ENCODE data around the gene CD300E.

The CD300E gene

DNA sequence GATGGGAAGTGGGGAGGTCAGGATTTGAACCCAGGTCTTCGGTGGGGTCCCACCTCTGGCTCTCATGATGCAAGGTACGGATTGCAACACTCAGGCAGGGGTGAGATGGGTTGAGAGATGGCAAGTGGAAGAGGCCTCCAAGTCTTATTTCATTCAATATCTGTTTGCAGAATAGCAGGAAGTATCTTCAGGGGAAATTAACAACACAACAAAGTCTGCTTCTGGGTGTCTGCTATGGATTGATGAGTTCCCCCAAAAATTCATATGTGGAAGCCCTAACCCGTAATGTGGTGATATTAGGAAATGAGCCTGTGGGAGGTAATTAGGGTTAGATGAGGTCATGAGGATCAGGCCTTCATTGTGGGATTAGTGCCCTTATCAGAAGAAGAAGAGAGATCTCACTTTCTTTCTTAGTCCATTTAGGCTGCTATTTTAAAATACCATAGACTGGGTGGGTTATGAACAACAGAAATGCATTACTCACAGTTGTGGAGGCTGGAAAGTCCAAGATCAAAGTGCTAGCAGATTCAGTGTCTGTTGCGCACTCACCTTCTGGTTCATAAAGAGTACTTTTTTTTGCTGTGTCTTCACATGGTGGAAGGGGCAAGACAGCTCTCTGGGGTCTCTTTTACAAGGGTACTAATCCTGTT lies 51.8 kb downstream of the CD300E start:
- no peaks in the 10 kb centered on the region for H3K27me3 ChIP-seq (ENCODE audit: control insufficient read depth, insufficient read depth, low read length)
- no peak overlapping the region for H3K4me3 ChIP-seq (ENCODE audit: low read length)
- no peaks in the 10 kb centered on the region for H3K36me3 ChIP-seq (ENCODE audit: control insufficient read depth, insufficient read depth, low read length)
- no peaks in the 10 kb centered on the region for H3K4me1 ChIP-seq (ENCODE audit: control insufficient read depth, insufficient read depth, low read length)
- H3K9ac ChIP-seq (ENCODE audit: low read length): no peak overlapping the region
- no peaks in the 10 kb centered on the region for H3K9me3 ChIP-seq (ENCODE audit: control insufficient read depth, low read length)

DNA sequence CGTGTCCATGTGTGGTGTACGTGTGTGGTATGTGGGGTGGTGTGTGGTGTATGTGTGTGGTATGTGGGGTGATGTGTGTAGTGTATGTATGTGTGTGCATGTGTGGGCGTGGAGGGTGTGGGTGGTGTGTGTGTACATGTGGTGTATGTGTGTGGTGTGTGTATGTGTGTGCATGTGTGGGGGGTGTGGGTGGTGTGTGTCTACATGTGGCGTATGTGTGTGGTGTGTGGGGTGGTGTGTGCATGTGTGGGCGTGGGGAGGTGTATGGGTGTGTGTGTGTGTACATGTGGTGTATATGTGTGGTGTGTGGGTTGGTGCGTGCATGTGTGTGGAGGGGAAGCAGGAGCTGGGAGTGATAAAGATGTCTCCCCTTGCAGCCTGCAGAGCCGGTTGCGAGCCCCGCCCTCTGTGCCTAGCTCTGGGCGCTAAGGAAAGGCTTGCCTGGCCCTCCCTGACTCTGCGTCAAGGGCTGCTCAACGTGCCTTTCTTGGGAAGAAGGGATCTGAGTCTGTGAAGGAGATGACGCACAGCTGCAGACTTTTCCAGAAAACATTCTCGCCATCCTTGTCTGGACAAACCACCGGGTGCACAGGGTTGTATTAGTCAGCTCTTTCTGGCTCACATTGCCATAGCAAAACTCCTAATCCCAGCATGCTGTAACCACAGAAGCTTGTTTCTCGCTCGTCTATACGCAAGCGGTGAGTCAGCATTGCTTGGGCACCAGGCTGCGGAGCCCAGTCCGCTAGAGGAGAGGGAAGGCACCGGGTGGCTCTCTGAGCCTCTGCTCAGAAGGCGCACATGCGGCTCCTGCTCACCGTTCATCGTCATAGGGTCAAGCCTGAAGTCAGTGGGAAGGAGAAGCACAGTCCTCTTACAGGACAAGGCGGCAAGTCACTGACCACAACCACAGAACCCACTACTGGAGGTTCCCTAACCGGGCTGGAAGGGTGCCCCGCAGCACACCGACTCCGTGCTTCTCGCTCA lies 54.2 kb downstream of the CD300E start:
- no peaks in the 10 kb centered on the region for H3K4me1 ChIP-seq (ENCODE audit: control insufficient read depth, insufficient read depth, low read length)
- no peak overlapping the region for H3K4me3 ChIP-seq (ENCODE audit: low read length)
- no peaks in the 10 kb centered on the region for H3K9me3 ChIP-seq (ENCODE audit: control insufficient read depth, low read length)
- no peaks in the 10 kb centered on the region for H3K27me3 ChIP-seq (ENCODE audit: control insufficient read depth, insufficient read depth, low read length)
- H3K9ac ChIP-seq (ENCODE audit: low read length): no peak overlapping the region
- H3K36me3 ChIP-seq (ENCODE audit: control insufficient read depth, insufficient read depth, low read length): no peaks in the 10 kb centered on the region

GRCh38 chr17:74568106-74568873 lies 55.2 kb downstream of the CD300E start:
- Histone ChIP-seq H3K36me3 (ENCODE audit: control insufficient read depth, insufficient read depth, low read length) (no peaks in the 10 kb centered on the region), H3K4me3 (ENCODE audit: low read length) (no peak overlapping the region)

GRCh38 chr17:74567397-74567796 lies 56.1 kb downstream of the CD300E start, which contains the start of gene CD300H:
Gene CD300H (minus strand): TSS chr17:74567509.
- H3K9me3 ChIP-seq (ENCODE audit: control insufficient read depth, low read length): no peaks in the 10 kb centered on the region

More at GRCh38 chr17:74568106-74568873, 55.2 kb downstream of the CD300E start:
- no peak overlapping the region for H3K9ac ChIP-seq (ENCODE audit: low read length)
- H3K9me3 ChIP-seq (ENCODE audit: control insufficient read depth, low read length): no peaks in the 10 kb centered on the region
- no peaks in the 10 kb centered on the region for H3K27me3 ChIP-seq (ENCODE audit: control insufficient read depth, insufficient read depth, low read length)
- no peaks in the 10 kb centered on the region for H3K4me1 ChIP-seq (ENCODE audit: control insufficient read depth, insufficient read depth, low read length)

DNA sequence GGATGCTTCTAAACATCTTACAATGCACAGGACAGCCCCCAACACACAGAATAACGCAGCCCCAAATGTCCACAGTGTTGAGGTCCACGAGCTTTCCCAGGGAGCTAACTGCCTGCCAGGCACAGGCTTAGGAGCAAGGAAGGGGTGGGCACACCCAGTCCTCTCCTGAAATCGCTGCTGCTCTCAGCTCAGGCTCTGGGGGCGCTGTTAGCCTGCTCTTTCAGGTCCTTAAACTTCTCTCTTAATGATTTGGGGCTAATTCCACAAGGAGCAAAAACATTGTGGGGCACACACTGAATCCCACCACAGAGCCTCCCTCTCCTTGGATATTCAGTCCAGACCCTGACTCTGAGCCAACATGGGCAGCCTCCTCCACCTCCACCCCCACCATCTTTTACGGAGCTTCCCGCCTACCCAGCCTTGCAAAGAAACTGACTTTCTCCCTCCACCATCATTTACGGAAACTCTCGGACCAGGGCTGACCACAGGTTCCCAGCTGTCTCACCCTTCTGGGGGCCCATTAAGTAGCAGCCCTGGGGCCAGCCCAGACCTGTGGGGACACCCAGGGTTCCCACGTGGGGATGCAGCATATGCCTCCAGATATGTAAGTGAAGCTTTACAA lies 57.3 kb downstream of the CD300E start:
- no peak overlapping the region for H3K9ac ChIP-seq (ENCODE audit: low read length)
- no peak overlapping the region for H3K4me3 ChIP-seq (ENCODE audit: low read length)
- H3K27me3 ChIP-seq (ENCODE audit: control insufficient read depth, insufficient read depth, low read length): no peaks in the 10 kb centered on the region
- H3K36me3 ChIP-seq (ENCODE audit: control insufficient read depth, insufficient read depth, low read length): no peaks in the 10 kb centered on the region
- no peaks in the 10 kb centered on the region for H3K9me3 ChIP-seq (ENCODE audit: control insufficient read depth, low read length)
- no peaks in the 10 kb centered on the region for H3K4me1 ChIP-seq (ENCODE audit: control insufficient read depth, insufficient read depth, low read length)

More at GRCh38 chr17:74567397-74567796, 56.1 kb downstream of the CD300E start, which contains the start of gene CD300H:
- H3K36me3 ChIP-seq (ENCODE audit: control insufficient read depth, insufficient read depth, low read length): no peaks in the 10 kb centered on the region
- no peaks in the 10 kb centered on the region for H3K4me1 ChIP-seq (ENCODE audit: control insufficient read depth, insufficient read depth, low read length)
- no peak within 1 kb of the TSS for H3K9ac ChIP-seq (ENCODE audit: low read length)
- H3K27me3 ChIP-seq (ENCODE audit: control insufficient read depth, insufficient read depth, low read length): no peaks in the 10 kb centered on the region
- H3K4me3 ChIP-seq (ENCODE audit: low read length): no peak within 1 kb of the TSS

DNA sequence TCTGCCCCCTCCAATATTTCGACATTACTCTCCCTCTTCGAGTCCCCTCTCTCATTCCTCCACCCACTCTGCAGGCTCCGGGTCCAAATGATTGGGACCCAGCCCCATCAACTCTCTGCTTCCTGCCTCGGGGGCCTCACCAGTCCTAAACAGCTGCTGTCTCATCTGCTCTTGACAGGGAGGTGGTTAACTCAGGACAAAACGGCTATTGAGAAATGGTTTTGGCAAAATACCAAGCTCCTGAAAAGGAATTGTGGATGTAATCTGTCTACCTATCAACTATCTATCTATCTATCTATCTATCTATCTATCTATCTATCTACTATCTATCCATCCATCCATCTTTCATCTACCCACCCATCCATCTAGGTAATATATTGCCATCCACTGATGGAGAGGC lies 58.4 kb downstream of the CD300E start:
- Histone ChIP-seq H3K27me3 (ENCODE audit: control insufficient read depth, insufficient read depth, low read length) (no peaks in the 10 kb centered on the region), H3K4me3 (ENCODE audit: low read length) (no peak overlapping the region), H3K9me3 (ENCODE audit: control insufficient read depth, low read length) (no peaks in the 10 kb centered on the region), H3K9ac (ENCODE audit: low read length) (no peak overlapping the region), H3K36me3 (ENCODE audit: control insufficient read depth, insufficient read depth, low read length) (no peaks in the 10 kb centered on the region), H3K4me1 (ENCODE audit: control insufficient read depth, insufficient read depth, low read length) (no peaks in the 10 kb centered on the region)

- H3K4me1 ChIP-seq (ENCODE audit: control insufficient read depth, insufficient read depth, low read length): no peaks in the 10 kb centered on the region
- no peaks in the 10 kb centered on the region for H3K27me3 ChIP-seq (ENCODE audit: control insufficient read depth, insufficient read depth, low read length)
Measured at GRCh38 chr17:74563358-74563757, 60.2 kb downstream of the CD300E start.

GRCh38 chr17:74561586-74561985 lies 62.0 kb downstream of the CD300E start:
- no peak overlapping the region for H3K9ac ChIP-seq (ENCODE audit: low read length)
- no peaks in the 10 kb centered on the region for H3K4me1 ChIP-seq (ENCODE audit: control insufficient read depth, insufficient read depth, low read length)
- H3K27me3 ChIP-seq (ENCODE audit: control insufficient read depth, insufficient read depth, low read length): no peaks in the 10 kb centered on the region
- H3K4me3 ChIP-seq (ENCODE audit: low read length): no peak overlapping the region
- no peaks in the 10 kb centered on the region for H3K9me3 ChIP-seq (ENCODE audit: control insufficient read depth, low read length)
- H3K36me3 ChIP-seq (ENCODE audit: control insufficient read depth, insufficient read depth, low read length): no peaks in the 10 kb centered on the region

More at GRCh38 chr17:74563358-74563757, 60.2 kb downstream of the CD300E start:
- H3K4me3 ChIP-seq (ENCODE audit: low read length): no peak overlapping the region
- no peak overlapping the region for H3K9ac ChIP-seq (ENCODE audit: low read length)
- no peaks in the 10 kb centered on the region for H3K36me3 ChIP-seq (ENCODE audit: control insufficient read depth, insufficient read depth, low read length)
- H3K9me3 ChIP-seq (ENCODE audit: control insufficient read depth, low read length): no peaks in the 10 kb centered on the region

All from mucosa of stomach (tissue), 1 donor.